ENCODE results near the gene CTDSP2. TPM values are rescaled to one million over a fixed set of nuclear protein-coding genes. Genes with fewer than 3 reads are reported as not detected.
A peak's percentile ranks its signal among the peaks of the same experiment; 100 is the strongest.

Gene CTDSP2
- total and polyA plus RNA-seq, 10 of the 15 experiments (the other 5 are each of a cell fraction or from before 2014, with no cell fraction given): 17.3 to 98.2 (median 54.1) TPM

DNA sequence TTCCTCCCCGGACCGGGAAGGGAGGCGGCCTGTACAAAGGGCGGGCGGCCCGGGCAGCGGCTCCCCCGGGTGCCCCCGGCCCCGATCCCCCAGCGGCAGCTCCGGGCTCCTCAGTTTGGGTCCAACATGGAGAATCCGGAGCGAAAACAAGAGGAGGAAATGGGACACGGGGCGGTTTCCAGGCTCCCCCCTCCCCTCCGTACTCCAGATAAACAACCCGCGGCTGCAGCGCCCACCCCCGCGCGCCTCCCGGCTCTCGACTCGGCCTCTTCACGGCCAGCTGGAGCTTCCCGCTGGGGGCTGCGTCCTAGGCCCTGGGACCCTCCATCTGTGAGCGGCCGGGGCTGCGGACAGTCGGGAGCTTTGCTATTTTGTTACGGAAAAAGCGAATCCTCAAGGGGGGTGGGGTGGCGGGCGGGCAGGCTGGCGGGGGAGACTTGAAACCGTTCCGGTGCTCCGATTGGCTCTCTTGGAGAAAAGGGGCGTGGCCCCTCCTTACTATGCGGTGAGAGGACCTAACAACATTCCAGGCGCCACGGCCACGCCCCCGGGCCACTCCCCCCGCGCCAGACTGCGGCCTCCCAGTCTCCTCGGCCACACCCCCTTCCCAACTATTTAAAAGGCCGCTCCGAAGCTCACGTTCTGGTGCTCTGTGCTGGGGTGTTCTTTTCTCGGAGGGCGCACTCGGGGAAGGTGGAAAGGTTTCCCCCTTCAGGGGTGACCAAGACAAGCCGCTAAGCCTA is at the start of gene CTDSP2 (continued):
- TF ChIP-seq, protein P1, sequence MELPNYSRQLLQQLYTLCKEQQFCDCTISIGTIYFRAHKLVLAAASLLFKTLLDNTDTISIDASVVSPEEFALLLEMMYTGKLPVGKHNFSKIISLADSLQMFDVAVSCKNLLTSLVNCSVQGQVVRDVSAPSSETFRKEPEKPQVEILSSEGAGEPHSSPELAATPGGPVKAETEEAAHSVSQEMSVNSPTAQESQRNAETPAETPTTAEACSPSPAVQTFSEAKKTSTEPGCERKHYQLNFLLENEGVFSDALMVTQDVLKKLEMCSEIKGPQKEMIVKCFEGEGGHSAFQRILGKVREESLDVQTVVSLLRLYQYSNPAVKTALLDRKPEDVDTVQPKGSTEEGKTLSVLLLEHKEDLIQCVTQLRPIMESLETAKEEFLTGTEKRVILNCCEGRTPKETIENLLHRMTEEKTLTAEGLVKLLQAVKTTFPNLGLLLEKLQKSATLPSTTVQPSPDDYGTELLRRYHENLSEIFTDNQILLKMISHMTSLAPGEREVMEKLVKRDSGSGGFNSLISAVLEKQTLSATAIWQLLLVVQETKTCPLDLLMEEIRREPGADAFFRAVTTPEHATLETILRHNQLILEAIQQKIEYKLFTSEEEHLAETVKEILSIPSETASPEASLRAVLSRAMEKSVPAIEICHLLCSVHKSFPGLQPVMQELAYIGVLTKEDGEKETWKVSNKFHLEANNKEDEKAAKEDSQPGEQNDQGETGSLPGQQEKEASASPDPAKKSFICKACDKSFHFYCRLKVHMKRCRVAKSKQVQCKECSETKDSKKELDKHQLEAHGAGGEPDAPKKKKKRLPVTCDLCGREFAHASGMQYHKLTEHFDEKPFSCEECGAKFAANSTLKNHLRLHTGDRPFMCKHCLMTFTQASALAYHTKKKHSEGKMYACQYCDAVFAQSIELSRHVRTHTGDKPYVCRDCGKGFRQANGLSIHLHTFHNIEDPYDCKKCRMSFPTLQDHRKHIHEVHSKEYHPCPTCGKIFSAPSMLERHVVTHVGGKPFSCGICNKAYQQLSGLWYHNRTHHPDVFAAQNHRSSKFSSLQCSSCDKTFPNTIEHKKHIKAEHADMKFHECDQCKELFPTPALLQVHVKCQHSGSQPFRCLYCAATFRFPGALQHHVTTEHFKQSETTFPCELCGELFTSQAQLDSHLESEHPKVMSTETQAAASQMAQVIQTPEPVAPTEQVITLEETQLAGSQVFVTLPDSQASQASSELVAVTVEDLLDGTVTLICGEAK (IDR thresholded peaks at IDR 0.05; ENCODE audit: borderline replicate concordance): no peak
- TF ChIP-seq SREBF2 (IDR thresholded peaks at IDR 0.05; ENCODE audit: low read length): no peak
- no peak for TF ChIP-seq PAX5 (IDR thresholded peaks at IDR 0.05; ENCODE audit: borderline replicate concordance, low read depth, low read length)
- no peak for TF ChIP-seq SP1 (IDR thresholded peaks at IDR 0.05; ENCODE audit: low read depth, low read length)

- DNase-seq (ENCODE audit: low read depth, low spot score) (no peak), FAIRE-seq (no peak), ATAC-seq (no peak)
- in situ Hi-C loops (cut with MboI): no loop called here
- Histone ChIP-seq H3K4me3 (peak overlapping the region; percentile 53; the same call in 1 of the 2 replicates), H3K27me3 (replicated peaks in 1 of 2; ENCODE audit: control insufficient read depth in 2 of 2, insufficient read depth in 2 of 2, low read length in 1 of 2) (no peaks in the 10 kb centered on the region), H3K9ac (ENCODE audit: control insufficient read depth, insufficient read depth, low read length) (peak overlapping the region; percentile 51; the same call in 1 of the 2 replicates), H3K79me2 (ENCODE audit: control insufficient read depth, insufficient read depth, low read length) (no peaks in the 10 kb centered on the region), H3K4me2 (ENCODE audit: control insufficient read depth, insufficient read depth) (peak overlapping the region; percentile 89), H3K36me3 (ENCODE audit: control insufficient read depth in 2 of 2, insufficient read depth in 2 of 2, low read length in 1 of 2) (no peaks in the 10 kb centered on the region), H3K9me3 (replicated peaks; ENCODE audit: control insufficient read depth, insufficient read depth, low read length) (no peaks in the 10 kb centered on the region), H2AFZ (ENCODE audit: control insufficient read depth, low read depth, low read length) (peak overlapping the region; percentile 59; the same call in 1 of the 2 replicates), H3K27ac (ENCODE audit: control insufficient read depth, insufficient read depth) (no peak overlapping the region), H4K20me1 (ENCODE audit: control insufficient read depth, insufficient read depth) (no peaks in the 10 kb centered on the region), H3K4me1 (ENCODE audit: control insufficient read depth, insufficient read depth, low read length) (peaks cover 61% of the 10 kb centered on the region)
- 24% methylated on average over 6 of the region's 6 CpGs for WGBS (ENCODE audit: insufficient coverage, insufficient replicate concordance, low lambda C conversion rate, missing lambda C conversion rate)
- ChIA-PET RAD21 (ENCODE audit: unreplicated experiment) (interaction anchor here (0.8 to 15.2 kb wide), 10 partner anchors 9 to 139 kb away, joined by 3 to 273 read pairs (median 6); partner anchors contain the start of gene CTDSP2), SMC1A (ENCODE audit: uncharacterized antibody, unreplicated experiment) (interaction anchor here (0.6 to 17.5 kb wide), 9 partner anchors 19 to 139 kb away, joined by 3 to 416 read pairs (median 4); partner anchors contain the start of genes AVIL and CTDSP2), CTCF (interaction anchor here (0.9 to 5.8 kb wide), 20 partner anchors 9 to 144 kb away, joined by 3 to 131 read pairs (median 4); partner anchors contain the start of genes CDK4 and TSFM), POLR2A (interaction anchor here (1.1 to 11.1 kb wide), 3 partner anchors 52 to 61 kb away, joined by 3 to 112 read pairs (median 12); no protein-coding TSS in a partner anchor)
- intact Hi-C loops (cut with micrococcal nuclease; ENCODE audit: unreplicated experiment): no loop called here
- no TSS peak for BruUV-seq (replicated peaks)
- TF ChIP-seq SUPT20H (IDR thresholded peaks at IDR 0.05; ENCODE audit: borderline replicate concordance, control insufficient read depth, low read depth, low read length) (no peak), ATF2 (IDR thresholded peaks at IDR 0.05; ENCODE audit: low read length) (no peak), SIN3A (IDR thresholded peaks at IDR 0.05; ENCODE audit: low read depth, low read length) (no peak), RAD21 (IDR thresholded peaks at IDR 0.05; ENCODE audit: insufficient read depth, low read depth, low read length) (peak; percentile 14; the same call in 1 of the 2 replicates), ZNF384 (IDR thresholded peaks at IDR 0.05; ENCODE audit: borderline replicate concordance, low read depth, low read length) (no peak), NRF1 (conservative IDR thresholded peaks at IDR 0.05; ENCODE audit: low read depth, low read length) (no peak), USF2 (IDR thresholded peaks at IDR 0.05; ENCODE audit: borderline replicate concordance, low read depth, low read length) (no peak)
- TF ChIP-seq, protein P2, sequence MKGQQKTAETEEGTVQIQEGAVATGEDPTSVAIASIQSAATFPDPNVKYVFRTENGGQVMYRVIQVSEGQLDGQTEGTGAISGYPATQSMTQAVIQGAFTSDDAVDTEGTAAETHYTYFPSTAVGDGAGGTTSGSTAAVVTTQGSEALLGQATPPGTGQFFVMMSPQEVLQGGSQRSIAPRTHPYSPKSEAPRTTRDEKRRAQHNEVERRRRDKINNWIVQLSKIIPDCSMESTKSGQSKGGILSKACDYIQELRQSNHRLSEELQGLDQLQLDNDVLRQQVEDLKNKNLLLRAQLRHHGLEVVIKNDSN (IDR thresholded peaks at IDR 0.05; ENCODE audit: borderline replicate concordance, extremely low read length, insufficient read depth, low read depth, low read length): no peak
Measured at GRCh38 chr12:57896115-57896433, 49.5 kb upstream of the CTDSP2 start.
